HG03342 (cell line): ENCODE measurements around the gene DDX24.
A peak's percentile ranks its signal among the peaks of the same experiment; 100 is the strongest.

ENCODE experiments used
- ATAC-seq: cut with Tn5 transposase; IDR thresholded peaks from one replicate; pipeline ENCODE4 v1.9.1; 2021; ENCODE audit warnings: mild to moderate bottlenecking, moderate library complexity; ENCODE audit not compliant: unreplicated experiment

The DDX24 gene

GRCh38 chr14:94036313-94037167 lies 44.5 kb downstream of the DDX24 start:
- ATAC-seq: peak; percentile 97

- no peak for ATAC-seq
These were observed 46.1 kb downstream of the DDX24 start for GRCh38 chr14:94034886-94035285.

GRCh38 chr14:94031883-94032279 lies 49.1 kb downstream of the DDX24 start:
- no peak for ATAC-seq

- ATAC-seq: no peak
These were observed 49.7 kb downstream of the DDX24 start for GRCh38 chr14:94031161-94031882.

GRCh38 chr14:94030571-94030970 lies 50.4 kb downstream of the DDX24 start:
- ATAC-seq: no peak

- no peak for ATAC-seq
These were observed 51.3 kb downstream of the DDX24 start for GRCh38 chr14:94029671-94030203.

- no peak for ATAC-seq
These were observed 51.7 kb downstream of the DDX24 start for GRCh38 chr14:94029265-94029664.

GRCh38 chr14:94028450-94028826 lies 52.6 kb downstream of the DDX24 start:
- peak; percentile 34 for ATAC-seq

GRCh38 chr14:94027566-94028449 lies 53.2 kb downstream of the DDX24 start:
- ATAC-seq: no peak

- ATAC-seq: no peak
These were observed 54.0 kb downstream of the DDX24 start for GRCh38 chr14:94026889-94027469.

- ATAC-seq: peak; percentile 99
These were observed 54.7 kb downstream of the DDX24 start, which contains the start of gene OTUB2 for GRCh38 chr14:94026173-94026888. Gene OTUB2, plus strand, starts transcription at chr14:94026340. Its CDS starts 198 bp downstream, at chr14:94026538.

- no peak for ATAC-seq
These were observed 55.3 kb downstream of the DDX24 start for GRCh38 chr14:94025720-94026119.

GRCh38 chr14:94024549-94024948 lies 56.5 kb downstream of the DDX24 start:
- ATAC-seq: no peak

- no peak for ATAC-seq
These were observed 58.2 kb downstream of the DDX24 start for GRCh38 chr14:94022532-94023411.

GRCh38 chr14:94021416-94022157 lies 59.4 kb downstream of the DDX24 start:
- no peak for ATAC-seq

- no peak for ATAC-seq
These were observed 60.0 kb downstream of the DDX24 start for GRCh38 chr14:94021001-94021400.

GRCh38 chr14:94020267-94020666 lies 60.7 kb downstream of the DDX24 start:
- ATAC-seq: no peak

GRCh38 chr14:94019329-94019728 lies 61.7 kb downstream of the DDX24 start:
- no peak for ATAC-seq
